ENCODE data around the gene MSANTD1. TPM values are rescaled to one million over a fixed set of nuclear protein-coding genes. Genes with fewer than 3 reads are reported as not detected.

MSANTD1 gene
- total and polyA plus RNA-seq, 2 of the 8 experiments (the other 6 are each of a cell fraction or from before 2014, with no cell fraction given): 0.23 to 0.45 TPM

DNA sequence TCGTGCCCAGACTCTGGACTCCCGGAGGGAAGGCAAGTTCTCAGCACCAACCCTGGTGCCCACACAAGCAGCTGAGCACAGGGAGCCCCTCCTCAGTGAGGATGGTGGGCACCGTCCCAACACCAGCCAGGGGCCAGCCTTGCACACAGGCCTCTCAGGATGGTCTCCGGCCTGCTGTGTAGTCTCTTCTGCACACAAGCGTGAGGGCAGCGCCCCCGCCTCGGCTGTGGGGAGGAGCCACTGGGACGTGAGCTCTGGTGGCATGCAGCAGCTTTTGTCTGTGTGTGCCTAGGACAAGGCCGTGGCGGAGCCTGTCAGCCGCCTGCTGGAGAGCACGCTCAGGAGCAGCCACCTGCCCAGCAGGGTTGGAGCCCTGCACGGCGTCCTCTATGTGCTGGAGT, 16.1 kb upstream of the MSANTD1 start:
- Histone ChIP-seq H2BK120ac (replicated peaks; ENCODE audit: low read depth, low read length) (no peak overlapping the region), H3K27me3 (replicated peaks in 1 of 4; ENCODE audit: control insufficient read depth in 3 of 4, extremely low read depth in 1 of 4, insufficient read depth in 3 of 4, low read length in 3 of 4) (peaks cover 6 to 28% (median 16%) of the 10 kb centered on the region in 4 experiments; a peak in 5 of 7 replicates), H2BK20ac (ENCODE audit: low read length) (no peak overlapping the region), H4K91ac (replicated peaks; ENCODE audit: insufficient read length, low read length) (no peak overlapping the region), H3K56ac (replicated peaks; ENCODE audit: insufficient read length, low read depth, low read length) (no peak overlapping the region), H2BK12ac (ENCODE audit: low read depth, low read length) (no peak overlapping the region), H3K79me1 (ENCODE audit: low read depth, low read length) (no peaks in the 10 kb centered on the region; the same call in 1 of the 2 replicates), H3K4me2 (ENCODE audit: insufficient read depth in 1 of 2, low read depth in 2 of 2, low read length in 2 of 2) (no peak overlapping the region), H3K79me2 (ENCODE audit: control insufficient read depth in 1 of 2, insufficient read depth in 2 of 2, low read length in 2 of 2) (no peaks in the 10 kb centered on the region), H2BK15ac (ENCODE audit: low read length) (no peak overlapping the region), H3K4ac (replicated peaks; ENCODE audit: insufficient read length, low read depth, low read length) (no peak overlapping the region), H3K23ac (ENCODE audit: insufficient read length) (no peak overlapping the region), H3K14ac (ENCODE audit: insufficient read length) (no peak overlapping the region), H3K9ac (replicated peaks in 1 of 4; ENCODE audit: extremely low read depth in 1 of 4, low read depth in 3 of 4, low read length in 3 of 4) (no peak overlapping the region), H4K5ac (ENCODE audit: insufficient read length, low read depth, low read length) (no peak overlapping the region), H3K4me1 (replicated peaks in 1 of 4; ENCODE audit: control insufficient read depth in 3 of 4, insufficient read depth in 4 of 4, low read length in 3 of 4) (peaks cover 0 to 5% (median 4%) of the 10 kb centered on the region in 4 experiments; a peak in 5 of 7 replicates), H4K8ac (ENCODE audit: extremely low read depth, insufficient read depth, low read length) (no peak overlapping the region), H3K36me3 (ENCODE audit: control insufficient read depth in 2 of 4, insufficient read depth in 4 of 4, low read length in 3 of 4) (peaks cover 25 to 58% (median 48%) of the 10 kb centered on the region in 4 experiments), H3K23me2 (ENCODE audit: low read depth, low read length) (no peaks in the 10 kb centered on the region; the same call in 1 of the 2 replicates), H3K27ac (ENCODE audit: low read depth, low read length) (no peak overlapping the region), H2AFZ (ENCODE audit: low read length) (no peak overlapping the region), H3K9me3 (ENCODE audit: insufficient read depth in 2 of 2, low read depth in 1 of 2, low read length in 1 of 2) (peaks cover 0 to 3% of the 10 kb centered on the region in 2 experiments; a peak in 1 of 4 replicates), H4K20me1 (replicated peaks in 1 of 2; ENCODE audit: control insufficient read depth in 1 of 2, insufficient read depth in 2 of 2, low read length in 2 of 2) (peaks cover 38 to 39% of the 10 kb centered on the region in 2 experiments), H2BK5ac (ENCODE audit: low read depth, low read length) (no peak overlapping the region), H3K4me3 (ENCODE audit: extremely low read depth in 1 of 4, insufficient read depth in 2 of 4, low read depth in 3 of 4, low read length in 4 of 4) (no peak overlapping the region), H3K18ac (ENCODE audit: extremely low read depth, low read length) (no peak overlapping the region), H2AK5ac (ENCODE audit: low read depth, low read length) (no peak overlapping the region)
- DNase-seq (ENCODE audit: low read depth in 1 of 2, low spot score in 2 of 2) (no peak), FAIRE-seq (no peak)
- no peak for TF ChIP-seq SIX5 (IDR thresholded peaks at IDR 0.05; ENCODE audit: low read depth, low read length)
- WGBS, 2 experiments (ENCODE audit: extremely low coverage in 1 of 2, insufficient coverage in 1 of 2, insufficient read length in 1 of 2, insufficient replicate concordance in 2 of 2, low coverage in 1 of 2, low lambda C conversion rate in 2 of 2, missing lambda C conversion rate in 1 of 2): 92% methylated on average over 12 of the region's 15 CpGs; no CpG with 5 or more reads in 1 of the 2 experiments
- ChIA-PET POLR2A (ENCODE audit: partially characterized antibody) (no interaction called here), CTCF (ENCODE audit: partially characterized antibody) (interaction anchor here (1.0 to 2.3 kb wide), 6 partner anchors 10 to 254 kb away, joined by 3 to 9 read pairs (median 4); partner anchors contain the start of gene MSANTD1)

All from H1 (cell line).